HCT116 (cell line): ENCODE data around the gene ALDH3A1. TPM values are rescaled to one million over a fixed set of nuclear protein-coding genes. Genes with fewer than 3 reads are reported as not detected.

Experiments used
- ATAC-seq: fragments of 200-7000 bp; cut with Tn5 transposase; 2 replicates; pipeline ENCODE4 v1.9.1; 2020; ENCODE audit warnings: mild to moderate bottlenecking, moderate library complexity
- BruUV-seq: library from RNA; stranded (reverse); fragments of 400-500 nt; replicated peaks from 2 replicates; lab custom pipeline; 2021; lab: Mats Ljungman, UMichigan
- CTCF ChIA-PET: fragments of 300-600 bp; sonication (Branson Sonifier 250); formaldehyde crosslinking; loops from one replicate; lab custom pipeline; 2021; ENCODE audit warnings: antibody characterized with exemption; lab: Charles Lee
- POLR2A ChIA-PET: fragments of 300-600, 350-600 bp; sonication (Branson Sonifier 250); formaldehyde crosslinking; loops from one replicate; lab custom pipeline; 2021; ENCODE audit warnings: antibody characterized with exemption; lab: Charles Lee
- RAD21 ChIA-PET, 2 experiments: fragments of 300-600 bp; sonication (Branson Sonifier 250); formaldehyde crosslinking; loops; one replicate each; lab custom pipeline; 2023; ENCODE audit warnings: low total read pairs in 2 of 2; ENCODE audit not compliant: uncharacterized antibody in 2 of 2, unreplicated experiment in 2 of 2, low non-redundant PET in 1 of 2; lab: Charles Lee
- DNase-seq: peaks from one replicate; pipeline ENCODE4 v3.0.0-alpha.2; 2010; ENCODE audit warnings: low read depth, low spot score
- H2AFZ ChIP-seq: fragments of 200-600 bp; shearing (Covaris generic), sonication (generic); 2 replicates; pipeline ENCODE4 v1.6.1; 2017; ENCODE audit warnings: low read depth, mixed run types, mixed read lengths, antibody characterized with exemption, low read length; ENCODE audit not compliant: poor library complexity, severe bottlenecking
- H3K27ac ChIP-seq: 2 replicates; pipeline ENCODE4 v1.5.1; 2012; ENCODE audit warnings: low read depth, low read length
- H3K27me3 ChIP-seq: fragments of 200-600 bp; sonication (generic); 2 replicates; pipeline ENCODE4 v1.6.1; 2016; ENCODE audit warnings: mixed run types, low read length, mixed read lengths; ENCODE audit not compliant: insufficient read depth
- H3K36me3 ChIP-seq, 2 experiments: fragments of 200-500 bp in 1 of 2; fragments of 200-600 bp in 1 of 2; sonication (Bioruptor generic) in 1 of 2; sonication (generic) in 1 of 2; 2 replicates each; pipeline versions ENCODE4 v1.5.1 to v1.6.1; 2014 to 2016; ENCODE audit warnings: low read length in 2 of 2, inconsistent platforms in 1 of 2, mixed read lengths in 1 of 2, mixed run types in 1 of 2; ENCODE audit not compliant: insufficient read depth in 2 of 2, control insufficient read depth in 1 of 2
- H3K4me1 ChIP-seq, 2 experiments: fragments of 200-600 bp in 1 of 2; sonication (generic) in 1 of 2; 2 replicates each; pipeline versions ENCODE4 v1.5.1 to v1.6.1; 2012 to 2017; ENCODE audit warnings: low read length in 2 of 2, inconsistent platforms in 1 of 2, mild to moderate bottlenecking in 1 of 2, mixed read lengths in 1 of 2, mixed run types in 1 of 2, moderate library complexity in 1 of 2; ENCODE audit not compliant: insufficient read depth in 2 of 2, control insufficient read depth in 1 of 2
- H3K4me2 ChIP-seq: fragments of 200-600 bp; sonication (generic); 2 replicates; pipeline ENCODE4 v1.6.1; 2017; ENCODE audit warnings: mixed run types, low read length, mixed read lengths
- H3K4me3 ChIP-seq, 2 experiments: fragments of 200-600 bp in 1 of 2; sonication (generic) in 1 of 2; replicated peaks in 1 of 2; 2 replicates each; pipeline ENCODE4 v1.5.1; 2011 to 2016; ENCODE audit warnings: low read length in 2 of 2, control low read depth in 1 of 2, low read depth in 1 of 2, mild to moderate bottlenecking in 1 of 2, mixed read lengths in 1 of 2, mixed run types in 1 of 2
- H3K79me2 ChIP-seq: fragments of 200-600 bp; sonication (generic); 2 replicates; pipeline ENCODE4 v1.6.1; 2017; ENCODE audit warnings: mild to moderate bottlenecking, mixed run types, low read length, moderate library complexity, mixed read lengths; ENCODE audit not compliant: insufficient read depth
- H3K9ac ChIP-seq: fragments of 200-600 bp; sonication (generic); 2 replicates; pipeline ENCODE4 v1.6.1; 2016; ENCODE audit warnings: low read length, mixed read lengths
- H3K9me2 ChIP-seq: fragments of 200-600 bp; sonication (generic), shearing (Covaris generic); 2 replicates; pipeline ENCODE4 v1.6.1; 2017; ENCODE audit warnings: mixed run types, mild to moderate bottlenecking, moderate library complexity; ENCODE audit not compliant: insufficient read depth
- H3K9me3 ChIP-seq, 2 experiments: fragments of 200-500 bp in 1 of 2; fragments of 200-600 bp in 1 of 2; sonication (Bioruptor generic) in 1 of 2; sonication (generic) in 1 of 2; 2 replicates each; pipeline ENCODE4 v1.6.1; 2014 to 2017; ENCODE audit warnings: low read length in 2 of 2, mixed read lengths in 2 of 2, inconsistent platforms in 1 of 2, low read depth in 1 of 2, mild to moderate bottlenecking in 1 of 2, mixed run types in 1 of 2, moderate library complexity in 1 of 2; ENCODE audit not compliant: control insufficient read depth in 1 of 2, insufficient read depth in 1 of 2
- H4K20me1 ChIP-seq: fragments of 200-600 bp; sonication (generic), shearing (Covaris generic); 2 replicates; pipeline ENCODE4 v1.6.1; 2017; ENCODE audit warnings: mixed run types, mild to moderate bottlenecking, moderate library complexity; ENCODE audit not compliant: insufficient read depth
- EGR1 ChIP-seq: IDR thresholded peaks from 2 replicates; pipeline ENCODE4 v1.6.1; 2012; ENCODE audit warnings: low read depth
- EZH2phosphoT487 ChIP-seq: fragments of 200-600 bp; IDR thresholded peaks from 2 replicates; pipeline ENCODE4 v1.6.1; 2018; ENCODE audit warnings: antibody characterized with exemption, borderline replicate concordance
- RAD21 ChIP-seq: IDR thresholded peaks from 2 replicates; pipeline ENCODE4 v1.6.1; 2012; ENCODE audit warnings: low read depth, mild to moderate bottlenecking
- ZFX ChIP-seq: fragments of 450-650 bp; IDR thresholded peaks from 2 replicates; pipeline ENCODE4 v1.6.1; 2017
- intact Hi-C: fragments of 100-400 bp; cut with micrococcal nuclease; formaldehyde crosslinking; loops from 2 replicates; pipeline ENCODE4 v1.10.0; 2022
- total RNA-seq: library from RNA; stranded (reverse); gene quantifications from one replicate; pipeline ENCODE4 v1.2.1, GENCODE V29; 2021; ENCODE audit not compliant: unreplicated experiment

ALDH3A1 gene
- total RNA-seq, 1 experiment from 2014 or later = 0.86 TPM

GRCh38 chr17:19744492-19744891, 3.6 kb downstream of the ALDH3A1 start:
- H3K79me2 ChIP-seq = no peaks in the 10 kb centered on the region
- no peaks in the 10 kb centered on the region for H3K27me3 ChIP-seq
- H3K4me2 ChIP-seq = peak overlapping the region; percentile 81
- POLR2A ChIA-PET = interaction anchor here (0.6 to 1.4 kb wide), 3 partner anchors 8 to 21 kb away, joined by 3 read pairs; no protein-coding TSS in a partner anchor
- DNase-seq (no peak), ATAC-seq (peak; percentile 71)
- H3K9me3 ChIP-seq = no peaks in the 10 kb centered on the region
- H3K27ac ChIP-seq = peak overlapping the region; percentile 33; the same call in 1 of the 2 replicates
- no TSS peak for BruUV-seq
- H3K9me2 ChIP-seq = no peaks in the 10 kb centered on the region
- TF ChIP-seq EGR1 (no peak), ZFX (0 out of 2 replicates have a peak, but pooled peaks have one; percentile 5)
- TF ChIP-seq, all 23 proteins: peak for 1
- Histone ChIP-seq H3K4me1 (peaks cover 8 to 19% of the 10 kb centered on the region in 2 experiments; a peak in 3 of 4 replicates), H4K20me1 (no peaks in the 10 kb centered on the region), H3K36me3 (no peaks in the 10 kb centered on the region), H2AFZ (no peak overlapping the region), H3K9ac (peak overlapping the region; percentile 53), H3K4me3 (peak overlapping the region; percentile 24 to 54)
- ChIA-PET RAD21 (interaction anchor here in 1 of 2 experiments (0.6 kb wide), 1 partner anchor 10 kb away, joined by 3 read pairs; no protein-coding TSS in a partner anchor), CTCF (interaction anchor here (0.7 to 1.5 kb wide), 13 partner anchors 9 to 101 kb away, joined by 3 to 14 read pairs (median 4); no protein-coding TSS in a partner anchor)
- intact Hi-C loops = no loop called here

DNA sequence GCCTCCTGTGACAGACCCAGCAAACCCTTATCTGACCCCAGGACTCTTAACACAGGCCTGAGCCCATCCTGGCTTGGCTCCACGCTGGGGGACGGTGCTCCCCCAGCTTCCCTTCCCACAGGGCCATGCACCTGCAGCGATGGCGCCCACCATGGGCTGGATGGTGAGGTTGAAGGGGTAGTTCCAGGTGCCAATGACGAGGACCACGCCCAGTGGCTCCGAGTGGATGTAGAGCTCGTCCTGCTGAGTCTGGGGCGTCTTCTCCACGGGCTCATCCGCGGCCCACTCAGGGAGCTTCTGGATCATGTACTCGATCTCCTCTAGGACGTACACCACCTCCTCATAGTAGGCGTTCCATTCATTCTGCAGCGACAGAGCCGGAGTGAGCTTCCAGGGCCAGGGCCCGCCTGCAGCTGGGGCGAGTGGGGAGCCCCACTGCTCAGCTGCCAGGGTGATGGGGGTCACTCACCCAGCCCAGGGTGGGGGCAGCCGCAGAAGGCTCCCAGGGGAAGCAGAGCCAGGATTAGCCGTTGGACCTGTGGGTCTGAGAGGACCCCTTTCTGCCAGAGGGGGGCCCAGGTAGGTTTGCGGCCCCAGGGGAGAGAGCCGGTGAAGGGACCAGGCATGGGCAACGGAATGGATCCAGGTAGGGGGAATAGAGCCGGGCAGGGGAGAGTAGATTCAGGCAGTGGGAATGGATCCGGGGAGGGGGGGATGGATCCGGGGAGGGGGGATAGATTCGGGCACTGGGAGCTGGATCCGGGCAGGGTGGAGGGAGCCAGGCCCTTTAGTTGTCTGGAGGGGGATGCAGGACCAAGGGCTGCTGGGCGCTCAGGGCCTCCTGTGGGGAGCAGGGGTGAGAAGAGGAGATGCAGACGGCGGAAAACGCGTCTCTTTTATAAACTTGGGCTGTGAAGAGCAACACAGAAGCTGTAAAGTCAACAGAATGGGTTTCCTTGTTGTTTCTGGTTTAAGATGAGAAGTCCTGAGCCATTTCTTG, 4.7 kb downstream of the ALDH3A1 start:
- DNase-seq = no peak
- ChIA-PET CTCF (interaction anchor here (0.8 kb wide), 1 partner anchor 10 kb away, joined by 4 read pairs; no protein-coding TSS in a partner anchor), POLR2A (interaction anchor here (1.4 kb wide), 1 partner anchor 9 kb away, joined by 3 read pairs; no protein-coding TSS in a partner anchor), RAD21 (interaction anchor here in 1 of 2 experiments (0.6 kb wide), 1 partner anchor 46 kb away, joined by 3 read pairs; no protein-coding TSS in a partner anchor)
- intact Hi-C loops = no loop called here
- peaks cover 8 to 19% of the 10 kb centered on the region in 2 experiments; a peak in 3 of 4 replicates for H3K4me1 ChIP-seq
- no peaks in the 10 kb centered on the region for H3K79me2 ChIP-seq
- no peaks in the 10 kb centered on the region for H3K9me3 ChIP-seq
- H3K27me3 ChIP-seq = no peaks in the 10 kb centered on the region
- BruUV-seq = no TSS peak
- H4K20me1 ChIP-seq = no peaks in the 10 kb centered on the region
- H3K9ac ChIP-seq = no peak overlapping the region
- no peaks in the 10 kb centered on the region for H3K36me3 ChIP-seq
- H2AFZ ChIP-seq = no peak overlapping the region
- ATAC-seq = no peak
- TF ChIP-seq EZH2phosphoT487 = no peak
- TF ChIP-seq RAD21 = no peak
- no peak overlapping the region for H3K4me2 ChIP-seq
- no peak overlapping the region for H3K27ac ChIP-seq
- no peak overlapping the region for H3K4me3 ChIP-seq
- H3K9me2 ChIP-seq = no peaks in the 10 kb centered on the region
